ENCODE measurements around the gene USP10. TPM values are rescaled to one million over a fixed set of nuclear protein-coding genes. Genes with fewer than 3 reads are reported as not detected.

USP10 gene
- total RNA-seq, 1 donor from 2014 or later = 147 TPM

GRCh38 chr16:84778720-84779119, 78.9 kb downstream of the USP10 start:
- Mint-ChIP-seq H3K36me3 (ENCODE audit: low read depth) (peaks cover 71% of the 10 kb centered on the region), H3K27ac (no peak overlapping the region), H3K9me3 (peaks cover 3% of the 10 kb centered on the region), H3K27me3 (no peaks in the 10 kb centered on the region), H3K4me1 (no peaks in the 10 kb centered on the region), H3K4me3 (no peak overlapping the region)
- no peak for TF ChIP-seq CTCF (IDR thresholded peaks at IDR 0.05)
- CTCF ChIA-PET = no interaction called here
- ATAC-seq (ENCODE audit: low read depth) (no peak), DNase-seq (no peak)
- intact Hi-C loops (cut with micrococcal nuclease) = no loop called here
- POLR2A ChIA-PET = no interaction called here

GRCh38 chr16:84780063-84780462, 80.3 kb downstream of the USP10 start:
- no peaks in the 10 kb centered on the region for H3K4me1 Mint-ChIP-seq
- POLR2A ChIA-PET = no interaction called here
- ATAC-seq (ENCODE audit: low read depth) (no peak), DNase-seq (no peak)
- TF ChIP-seq CTCF (IDR thresholded peaks at IDR 0.05) = no peak
- intact Hi-C loops (cut with micrococcal nuclease) = no loop called here
- no peak overlapping the region for H3K27ac Mint-ChIP-seq
- H3K9me3 Mint-ChIP-seq = peaks cover 3% of the 10 kb centered on the region
- no peaks in the 10 kb centered on the region for H3K27me3 Mint-ChIP-seq
- no peak overlapping the region for H3K4me3 Mint-ChIP-seq
- CTCF ChIA-PET = no interaction called here
- H3K36me3 Mint-ChIP-seq (ENCODE audit: low read depth) = peaks cover 64% of the 10 kb centered on the region

GRCh38 chr16:84780544-84781376, 81.0 kb downstream of the USP10 start:
- no peak overlapping the region for H3K27ac Mint-ChIP-seq
- H3K36me3 Mint-ChIP-seq (ENCODE audit: low read depth) = peaks cover 60% of the 10 kb centered on the region
- H3K4me1 Mint-ChIP-seq = no peaks in the 10 kb centered on the region
- TF ChIP-seq CTCF (IDR thresholded peaks at IDR 0.05) = no peak
- H3K9me3 Mint-ChIP-seq = peaks cover 3% of the 10 kb centered on the region
- no peaks in the 10 kb centered on the region for H3K27me3 Mint-ChIP-seq
- H3K4me3 Mint-ChIP-seq = no peak overlapping the region
- no peak for DNase-seq
- ATAC-seq (ENCODE audit: low read depth) = no peak
- intact Hi-C loops (cut with micrococcal nuclease) = no loop called here
- POLR2A ChIA-PET = no interaction called here
- CTCF ChIA-PET = no interaction called here

GRCh38 chr16:84782846-84783245, 83.0 kb downstream of the USP10 start:
- H3K9me3 Mint-ChIP-seq = peaks cover 3% of the 10 kb centered on the region
- no peak for TF ChIP-seq CTCF (IDR thresholded peaks at IDR 0.05)
- H3K27me3 Mint-ChIP-seq = no peaks in the 10 kb centered on the region
- H3K27ac Mint-ChIP-seq = no peak overlapping the region
- H3K4me1 Mint-ChIP-seq = no peaks in the 10 kb centered on the region
- ChIA-PET POLR2A (no interaction called here), CTCF (no interaction called here)
- H3K4me3 Mint-ChIP-seq = no peak overlapping the region
- H3K36me3 Mint-ChIP-seq (ENCODE audit: low read depth) = peaks cover 48% of the 10 kb centered on the region
- ATAC-seq (ENCODE audit: low read depth) (no peak), DNase-seq (no peak)
- intact Hi-C loops (cut with micrococcal nuclease) = no loop called here

- Mint-ChIP-seq H3K27me3 (no peaks in the 10 kb centered on the region), H3K4me1 (no peaks in the 10 kb centered on the region), H3K27ac (no peak overlapping the region), H3K4me3 (no peak overlapping the region), H3K9me3 (no peaks in the 10 kb centered on the region), H3K36me3 (ENCODE audit: low read depth) (peaks cover 19% of the 10 kb centered on the region)
- ATAC-seq (ENCODE audit: low read depth) (no peak), DNase-seq (no peak)
- ChIA-PET POLR2A (no interaction called here), CTCF (no interaction called here)
- intact Hi-C loops (cut with micrococcal nuclease) = no loop called here
- no peak for TF ChIP-seq CTCF (IDR thresholded peaks at IDR 0.05)
Measured at GRCh38 chr16:84785843-84786581, 86.2 kb downstream of the USP10 start.
